WTC11 (cell line): ENCODE measurements around the gene POC1A. TPM values are rescaled to one million over a fixed set of nuclear protein-coding genes. Genes with fewer than 3 reads are reported as not detected.

Experiments used
- ATAC-seq: fragments of 200-7000 bp; cut with Tn5 transposase; 2 replicates; pipeline ENCODE4 v1.10.0; 2021; ENCODE audit warnings: mild to moderate bottlenecking, moderate library complexity
- CTCF ChIA-PET: fragments of 300-600 bp; sonication (Branson Sonifier 250); formaldehyde crosslinking; loops from one replicate; lab custom pipeline; 2021; ENCODE audit warnings: antibody characterized with exemption; lab: Charles Lee
- POLR2A ChIA-PET: fragments of 350-600 bp; sonication (Branson Sonifier 250); formaldehyde crosslinking; loops from one replicate; lab custom pipeline; 2021; ENCODE audit warnings: antibody characterized with exemption; lab: Charles Lee
- DNase-seq: peaks from one replicate; pipeline ENCODE4 v3.0.0; 2021; ENCODE audit warnings: low spot score
- H3K27ac Mint-ChIP-seq: 2 replicates; pipeline ENCODE4 v1.8.0; 2021; ENCODE audit warnings: mixed read lengths
- H3K27me3 Mint-ChIP-seq: 2 replicates; pipeline ENCODE4 v1.8.0; 2021; ENCODE audit warnings: low read depth, mild to moderate bottlenecking, moderate library complexity, mixed read lengths
- H3K36me3 Mint-ChIP-seq: 2 replicates; pipeline ENCODE4 v1.8.0; 2021; ENCODE audit warnings: mixed read lengths
- H3K4me1 Mint-ChIP-seq: 2 replicates; pipeline ENCODE4 v1.8.0; 2022; ENCODE audit warnings: mixed read lengths
- H3K4me3 Mint-ChIP-seq: 2 replicates; pipeline ENCODE4 v1.8.0; 2021; ENCODE audit warnings: mild to moderate bottlenecking, moderate library complexity, mixed read lengths
- H3K9me3 Mint-ChIP-seq: 2 replicates; pipeline ENCODE4 v1.8.0; 2021; ENCODE audit warnings: mixed read lengths
- ARID4B ChIP-seq: sonication (generic); formaldehyde crosslinking; IDR thresholded peaks from 2 replicates; pipeline ENCODE4 v1.8.0; 2023; ENCODE audit warnings: missing genetic modification reagents, mild to moderate bottlenecking, borderline replicate concordance
- CREM ChIP-seq: sonication (generic); formaldehyde crosslinking; IDR thresholded peaks from 2 replicates; pipeline ENCODE4 v1.8.1; 2022; ENCODE audit warnings: mild to moderate bottlenecking, missing genetic modification reagents, moderate library complexity
- ESRRA ChIP-seq: sonication (generic); formaldehyde crosslinking; IDR thresholded peaks from 2 replicates; pipeline ENCODE4 v1.8.1; 2022; ENCODE audit warnings: mild to moderate bottlenecking, missing genetic modification reagents, borderline replicate concordance
- FOXP4 ChIP-seq: sonication (generic); formaldehyde crosslinking; IDR thresholded peaks from 2 replicates; pipeline ENCODE4 v1.8.0; 2022; ENCODE audit warnings: mild to moderate bottlenecking, missing genetic modification reagents
- JUN ChIP-seq: sonication (generic); formaldehyde crosslinking; IDR thresholded peaks from 2 replicates; pipeline ENCODE4 v1.8.0; 2023; ENCODE audit warnings: mild to moderate bottlenecking, missing genetic modification reagents
- NFE2L1 ChIP-seq: sonication (generic); formaldehyde crosslinking; IDR thresholded peaks from 2 replicates; pipeline ENCODE4 v1.8.1; 2023; ENCODE audit warnings: missing genetic modification reagents
- RORB ChIP-seq: fragments of 250-450 bp; sonication (Bioruptor Pico); IDR thresholded peaks from 2 replicates; pipeline ENCODE4 v1.9.0; 2021; ENCODE audit warnings: mild to moderate bottlenecking
- SMAD3 ChIP-seq: sonication (generic); formaldehyde crosslinking; IDR thresholded peaks from 2 replicates; pipeline ENCODE4 v1.8.0; 2022; ENCODE audit warnings: missing genetic modification reagents, mild to moderate bottlenecking, borderline replicate concordance
- TEAD1 ChIP-seq: sonication (generic); formaldehyde crosslinking; IDR thresholded peaks from 2 replicates; pipeline ENCODE4 v1.8.0; 2022; ENCODE audit warnings: mild to moderate bottlenecking, missing genetic modification reagents
- TP53 ChIP-seq: sonication (generic); formaldehyde crosslinking; IDR thresholded peaks from 2 replicates; pipeline ENCODE4 v1.8.1; 2023; ENCODE audit warnings: mild to moderate bottlenecking, missing genetic modification reagents
- USF2 ChIP-seq: sonication (generic); formaldehyde crosslinking; IDR thresholded peaks from 2 replicates; pipeline ENCODE4 v1.8.1; 2023; ENCODE audit warnings: mild to moderate bottlenecking, missing genetic modification reagents, moderate library complexity
- ZNF232 ChIP-seq: sonication (generic); formaldehyde crosslinking; IDR thresholded peaks from 2 replicates; pipeline ENCODE4 v1.8.0; 2022; ENCODE audit warnings: mild to moderate bottlenecking, missing genetic modification reagents
- ZNF396 ChIP-seq: fragments of 250-450 bp; sonication (Bioruptor Pico); IDR thresholded peaks from 2 replicates; pipeline ENCODE4 v1.8.0; 2021; ENCODE audit warnings: mild to moderate bottlenecking, moderate library complexity, borderline replicate concordance
- total RNA-seq: library from RNA; stranded (reverse); gene quantifications from 3 replicates; pipeline ENCODE4 v1.2.3, GENCODE V29; 2021
- TF ChIP-seq, protein P1 (sequence below): fragments of 250-450 bp; sonication (Bioruptor Pico); IDR thresholded peaks from 2 replicates; pipeline ENCODE4 v2.1.2; 2022; ENCODE audit warnings: mild to moderate bottlenecking, moderate library complexity
- TF ChIP-seq, protein P2 (sequence below): sonication (generic); formaldehyde crosslinking; IDR thresholded peaks from 2 replicates; pipeline ENCODE4 v1.8.1; 2023; ENCODE audit warnings: mild to moderate bottlenecking, moderate library complexity, missing genetic modification reagents

POC1A gene
- total RNA-seq, 1 experiment from 2014 or later = 31.3 TPM

- ChIA-PET CTCF (interaction anchor here (0.6 to 1.2 kb wide), 3 partner anchors 21 to 44 kb away, joined by 3 read pairs; partner anchors contain the start of gene POC1A), POLR2A (no interaction called here)
- peaks cover 15% of the 10 kb centered on the region for H3K4me1 Mint-ChIP-seq
- no peak for TF ChIP-seq FOXP4
- no peak for TF ChIP-seq USF2 (CRISPR knock-in tag)
- TF ChIP-seq ESRRA = no peak
- no peak for TF ChIP-seq RORB
- TF ChIP-seq TP53 (CRISPR knock-in tag) = no peak
- no peak for TF ChIP-seq SMAD3 (CRISPR knock-in tag)
- TF ChIP-seq TEAD1 (CRISPR knock-in tag) = no peak
- TF ChIP-seq JUN = no peak
- no peak for TF ChIP-seq ZNF396 (CRISPR knock-in tag)
- ATAC-seq (no peak), DNase-seq (no peak)
- H3K36me3 Mint-ChIP-seq = peaks cover 32% of the 10 kb centered on the region
- H3K9me3 Mint-ChIP-seq = no peaks in the 10 kb centered on the region
- peak overlapping the region; percentile 93 for H3K4me3 Mint-ChIP-seq
- peaks cover 11% of the 10 kb centered on the region for H3K27me3 Mint-ChIP-seq
- H3K27ac Mint-ChIP-seq = peak overlapping the region; percentile 50
Measured at GRCh38 chr3:52198643-52199608, 44.7 kb upstream of the POC1A start.

- peak within 1 kb of the TSS; percentile 93 for H3K4me3 Mint-ChIP-seq
- H3K27me3 Mint-ChIP-seq = peaks cover 11% of the 10 kb centered on the region
- peaks cover 23% of the 10 kb centered on the region for H3K36me3 Mint-ChIP-seq
- CTCF ChIA-PET = interaction anchor here (0.8 to 1.7 kb wide), 6 partner anchors 22 to 145 kb away, joined by 3 to 5 read pairs (median 4); no protein-coding TSS in a partner anchor
- DNase-seq = peak; percentile 95
- POLR2A ChIA-PET = interaction anchor here (1.1 kb wide), 1 partner anchor 43 kb away, joined by 4 read pairs; the partner anchor contains the start of gene POC1A
- ATAC-seq = peak; percentile 95
- H3K9me3 Mint-ChIP-seq = no peaks in the 10 kb centered on the region
- peaks cover 15% of the 10 kb centered on the region for H3K4me1 Mint-ChIP-seq
- H3K27ac Mint-ChIP-seq = peak within 1 kb of the TSS; percentile 50
- TF ChIP-seq ZNF232 (no peak), CREM (CRISPR knock-in tag) (peak; percentile 45; the same call in 1 of the 2 replicates), ARID4B (CRISPR knock-in tag) (peak; percentile 70; the same call in 1 of the 2 replicates), NFE2L1 (CRISPR knock-in tag) (0 out of 2 replicates have a peak, but pooled peaks have one; percentile 19), FOXP4 (peak; percentile 66; the same call in 1 of the 2 replicates)
- TF ChIP-seq, protein P1, sequence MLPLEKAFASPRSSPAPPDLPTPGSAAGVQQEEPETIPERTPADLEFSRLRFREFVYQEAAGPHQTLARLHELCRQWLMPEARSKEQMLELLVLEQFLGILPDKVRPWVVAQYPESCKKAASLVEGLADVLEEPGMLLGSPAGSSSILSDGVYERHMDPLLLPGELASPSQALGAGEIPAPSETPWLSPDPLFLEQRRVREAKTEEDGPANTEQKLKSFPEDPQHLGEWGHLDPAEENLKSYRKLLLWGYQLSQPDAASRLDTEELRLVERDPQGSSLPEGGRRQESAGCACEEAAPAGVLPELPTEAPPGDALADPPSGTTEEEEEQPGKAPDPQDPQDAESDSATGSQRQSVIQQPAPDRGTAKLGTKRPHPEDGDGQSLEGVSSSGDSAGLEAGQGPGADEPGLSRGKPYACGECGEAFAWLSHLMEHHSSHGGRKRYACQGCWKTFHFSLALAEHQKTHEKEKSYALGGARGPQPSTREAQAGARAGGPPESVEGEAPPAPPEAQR (CRISPR knock-in tag) = no peak
- TF ChIP-seq, protein P2, sequence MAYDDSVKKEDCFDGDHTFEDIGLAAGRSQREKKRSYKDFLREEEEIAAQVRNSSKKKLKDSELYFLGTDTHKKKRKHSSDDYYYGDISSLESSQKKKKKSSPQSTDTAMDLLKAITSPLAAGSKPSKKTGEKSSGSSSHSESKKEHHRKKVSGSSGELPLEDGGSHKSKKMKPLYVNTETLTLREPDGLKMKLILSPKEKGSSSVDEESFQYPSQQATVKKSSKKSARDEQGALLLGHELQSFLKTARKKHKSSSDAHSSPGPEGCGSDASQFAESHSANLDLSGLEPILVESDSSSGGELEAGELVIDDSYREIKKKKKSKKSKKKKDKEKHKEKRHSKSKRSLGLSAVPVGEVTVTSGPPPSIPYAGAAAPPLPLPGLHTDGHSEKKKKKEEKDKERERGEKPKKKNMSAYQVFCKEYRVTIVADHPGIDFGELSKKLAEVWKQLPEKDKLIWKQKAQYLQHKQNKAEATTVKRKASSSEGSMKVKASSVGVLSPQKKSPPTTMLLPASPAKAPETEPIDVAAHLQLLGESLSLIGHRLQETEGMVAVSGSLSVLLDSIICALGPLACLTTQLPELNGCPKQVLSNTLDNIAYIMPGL = 0 out of 2 replicates have a peak, but pooled peaks have one; percentile 58
Measured at GRCh38 chr3:52197842-52198625, 43.8 kb upstream of the POC1A start, which contains the start of gene ALAS1. TSS of gene ALAS1 (plus strand) at chr3:52198160. CDS start at chr3:52199242, 1,082 bp downstream.
